ENCODE measurements around the gene SLC8A3. TPM values are rescaled to one million over a fixed set of nuclear protein-coding genes. Genes with fewer than 3 reads are reported as not detected.

The SLC8A3 gene
- total RNA-seq, 2 donors from 2014 or later: 0.49 to 0.95 TPM

GRCh38 chr14:70067810-70068209 lies 120.9 kb downstream of the SLC8A3 start:
- H3K9me3 ChIP-seq: no peaks in the 10 kb centered on the region
- ATAC-seq (ENCODE audit: insufficient number of reproducible peaks, low FRiP score, low read depth) (no peak), DNase-seq (ENCODE audit: low spot score) (no peak)
- TF ChIP-seq CTCF (IDR thresholded peaks at IDR 0.05): no peak
- H3K27me3 ChIP-seq (replicated peaks; ENCODE audit: insufficient read depth): no peaks in the 10 kb centered on the region
- no peak overlapping the region for H3K4me3 ChIP-seq
- no peaks in the 10 kb centered on the region for H3K36me3 ChIP-seq
- no peaks in the 10 kb centered on the region for H3K4me1 ChIP-seq (ENCODE audit: control insufficient read depth in 1 of 2, low read depth in 2 of 2)
- H3K27ac ChIP-seq: no peak overlapping the region

DNA sequence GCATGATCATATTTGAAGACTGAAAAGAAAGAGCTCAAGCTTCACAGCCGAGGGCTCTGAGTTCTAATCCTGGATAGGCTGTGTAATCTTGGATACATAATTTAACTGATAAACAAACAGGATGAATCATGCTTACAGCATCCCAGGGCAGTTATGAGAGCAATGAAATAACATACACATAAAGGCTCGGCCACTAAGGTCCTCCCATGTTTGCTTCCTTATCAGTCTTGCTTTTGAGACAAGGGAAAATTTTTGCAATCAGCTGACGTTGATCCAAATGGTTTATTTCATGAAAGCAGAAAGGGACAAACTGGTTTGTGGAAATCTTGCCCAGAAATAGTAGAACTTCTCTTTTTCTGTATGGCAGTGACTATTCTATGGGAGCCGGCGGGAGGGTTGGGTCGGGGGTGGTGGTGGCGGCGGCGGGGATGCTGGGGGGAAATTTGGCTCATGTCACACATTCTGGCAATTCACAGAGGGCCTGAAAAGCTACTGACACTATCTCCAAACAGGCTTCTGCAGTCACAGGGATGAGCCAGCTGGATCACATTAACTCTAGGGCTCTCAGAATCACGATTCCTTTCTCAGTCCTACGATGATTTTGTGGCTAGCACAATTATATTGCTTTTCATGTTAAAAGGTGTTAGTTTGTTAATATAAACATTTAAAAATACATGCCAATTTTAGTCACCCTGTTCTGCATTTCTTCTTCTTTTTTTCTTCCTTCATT lies 124.5 kb downstream of the SLC8A3 start:
- H3K4me3 ChIP-seq: no peak overlapping the region
- H3K4me1 ChIP-seq (ENCODE audit: control insufficient read depth in 1 of 2, low read depth in 2 of 2): no peaks in the 10 kb centered on the region
- ATAC-seq (ENCODE audit: insufficient number of reproducible peaks, low FRiP score, low read depth) (no peak), DNase-seq (ENCODE audit: low spot score) (no peak)
- TF ChIP-seq CTCF (IDR thresholded peaks at IDR 0.05): no peak
- H3K9me3 ChIP-seq: no peaks in the 10 kb centered on the region
- H3K27ac ChIP-seq: no peak overlapping the region
- no peaks in the 10 kb centered on the region for H3K36me3 ChIP-seq
- H3K27me3 ChIP-seq (replicated peaks; ENCODE audit: insufficient read depth): no peaks in the 10 kb centered on the region

DNA sequence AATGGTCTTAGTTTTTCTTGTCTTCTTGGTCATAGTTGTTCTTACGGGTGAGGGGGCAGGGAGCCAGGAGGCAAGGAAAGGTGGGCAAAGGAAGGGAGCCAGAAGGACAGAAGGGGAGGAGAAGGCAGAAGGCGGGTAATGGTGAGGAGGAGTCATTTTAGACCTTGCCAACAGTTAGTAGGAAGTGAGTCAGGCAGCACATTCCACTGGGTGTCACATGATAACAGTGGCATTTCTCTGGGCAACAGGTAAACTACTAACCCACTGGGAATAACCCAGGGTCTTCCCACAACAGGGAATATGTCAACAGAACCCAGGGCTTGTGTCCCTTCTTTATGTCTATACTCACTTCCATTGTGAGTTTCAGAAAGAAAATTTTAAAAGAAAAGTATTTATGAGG lies 127.6 kb downstream of the SLC8A3 start:
- H3K9me3 ChIP-seq: no peaks in the 10 kb centered on the region
- H3K4me3 ChIP-seq: no peak overlapping the region
- no peaks in the 10 kb centered on the region for H3K27me3 ChIP-seq (replicated peaks; ENCODE audit: insufficient read depth)
- no peaks in the 10 kb centered on the region for H3K4me1 ChIP-seq (ENCODE audit: control insufficient read depth in 1 of 2, low read depth in 2 of 2)
- H3K36me3 ChIP-seq: no peaks in the 10 kb centered on the region
- no peak for TF ChIP-seq CTCF (IDR thresholded peaks at IDR 0.05)
- DNase-seq (ENCODE audit: low spot score) (no peak), ATAC-seq (ENCODE audit: insufficient number of reproducible peaks, low FRiP score, low read depth) (no peak)
- H3K27ac ChIP-seq: no peak overlapping the region

DNA sequence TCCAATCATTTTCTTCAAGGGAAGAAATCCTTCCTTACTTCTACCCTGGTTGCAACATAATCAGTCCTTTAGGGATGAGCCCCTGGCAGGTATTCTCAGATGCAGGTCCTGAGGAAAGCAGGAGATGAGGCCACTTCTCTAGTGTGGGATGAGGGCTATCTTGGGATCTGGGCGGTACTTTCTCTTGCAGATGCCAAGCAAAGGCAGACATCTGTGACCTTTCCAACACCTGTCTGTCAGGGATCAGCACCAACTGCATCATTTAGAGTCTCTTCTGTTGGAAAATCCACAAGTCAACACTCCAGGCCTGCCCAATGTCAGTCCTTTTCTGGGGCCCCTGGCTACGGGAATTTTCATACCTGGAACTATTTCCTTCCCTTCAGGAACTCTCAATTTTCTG lies 129.2 kb downstream of the SLC8A3 start:
- no peaks in the 10 kb centered on the region for H3K36me3 ChIP-seq
- H3K27ac ChIP-seq: no peak overlapping the region
- ATAC-seq (ENCODE audit: insufficient number of reproducible peaks, low FRiP score, low read depth): no peak
- TF ChIP-seq CTCF (IDR thresholded peaks at IDR 0.05): no peak
- no peaks in the 10 kb centered on the region for H3K9me3 ChIP-seq
- no peaks in the 10 kb centered on the region for H3K4me1 ChIP-seq (ENCODE audit: control insufficient read depth in 1 of 2, low read depth in 2 of 2)
- DNase-seq (ENCODE audit: low spot score): no peak
- no peaks in the 10 kb centered on the region for H3K27me3 ChIP-seq (replicated peaks; ENCODE audit: insufficient read depth)
- no peak overlapping the region for H3K4me3 ChIP-seq

DNA sequence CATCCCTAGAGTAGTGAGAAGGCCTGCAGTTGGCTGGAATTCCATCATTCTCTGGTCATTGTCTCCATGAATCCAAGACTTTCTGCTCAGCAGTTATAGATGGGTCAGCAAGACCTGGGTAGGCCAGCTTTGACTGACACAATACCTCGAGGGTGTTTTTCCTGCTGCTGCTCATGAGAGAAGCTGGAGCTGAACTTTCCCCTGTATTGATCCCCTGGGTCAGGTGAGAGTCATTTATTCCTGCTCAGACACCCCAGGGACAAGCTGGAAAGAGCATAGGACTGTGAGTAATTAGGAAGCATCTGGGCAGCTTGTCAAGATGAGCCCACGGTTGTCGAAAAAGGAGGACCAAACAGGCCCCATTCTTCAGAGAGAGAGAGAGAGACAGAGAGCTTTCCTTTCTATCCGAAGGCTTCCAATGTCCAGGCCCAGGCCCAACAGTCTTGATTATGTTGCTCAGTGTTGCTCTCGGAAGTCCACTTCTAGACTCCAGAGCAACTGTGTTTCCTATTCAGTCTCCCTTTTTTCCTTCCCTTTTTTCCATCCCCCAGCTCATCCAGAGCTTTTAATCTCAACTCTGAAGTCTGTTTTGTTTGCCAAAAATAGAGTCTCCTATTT lies 131.1 kb downstream of the SLC8A3 start:
- H3K4me1 ChIP-seq (ENCODE audit: control insufficient read depth in 1 of 2, low read depth in 2 of 2): no peaks in the 10 kb centered on the region
- ATAC-seq (ENCODE audit: insufficient number of reproducible peaks, low FRiP score, low read depth): no peak
- no peak for TF ChIP-seq CTCF (IDR thresholded peaks at IDR 0.05)
- no peaks in the 10 kb centered on the region for H3K36me3 ChIP-seq
- H3K9me3 ChIP-seq: no peaks in the 10 kb centered on the region
- no peaks in the 10 kb centered on the region for H3K27me3 ChIP-seq (replicated peaks; ENCODE audit: insufficient read depth)
- H3K27ac ChIP-seq: no peak overlapping the region
- DNase-seq (ENCODE audit: low spot score): no peak
- no peak overlapping the region for H3K4me3 ChIP-seq

All from thoracic aorta (tissue), 2 donors.